HG02884 (cell line): ENCODE results near the gene SIL1.
"Not testable (repeated sequence)": the region's sequence is repeated elsewhere in the genome, so short reads cannot be mapped to it uniquely, and the experiment has no call there.

ENCODE experiments used
- ATAC-seq: cut with Tn5 transposase; IDR thresholded peaks from one replicate; pipeline ENCODE4 v1.9.1; 2021; ENCODE audit warnings: mild to moderate bottlenecking, moderate library complexity; ENCODE audit not compliant: unreplicated experiment

Gene SIL1

DNA sequence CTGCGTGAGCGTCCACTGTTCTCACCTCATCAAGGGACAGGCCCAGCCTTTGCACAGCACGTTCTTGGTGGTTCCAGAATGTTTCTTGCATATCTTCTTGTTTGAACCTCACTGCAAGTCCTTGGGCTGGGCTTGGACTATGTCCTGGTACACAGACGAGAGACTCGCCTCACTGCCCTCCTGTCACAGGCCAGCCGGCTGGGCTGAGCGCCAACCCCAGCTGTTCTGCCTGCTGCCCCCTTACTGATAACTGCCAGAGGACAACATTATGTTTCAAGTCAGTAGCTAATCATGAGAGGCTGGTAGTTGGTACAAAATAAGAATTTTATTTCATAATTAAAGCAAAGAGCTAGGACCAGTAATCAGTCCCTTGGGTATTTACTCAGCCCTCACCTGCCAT is 270.2 kb downstream of the SIL1 start:
- no peak for ATAC-seq

DNA sequence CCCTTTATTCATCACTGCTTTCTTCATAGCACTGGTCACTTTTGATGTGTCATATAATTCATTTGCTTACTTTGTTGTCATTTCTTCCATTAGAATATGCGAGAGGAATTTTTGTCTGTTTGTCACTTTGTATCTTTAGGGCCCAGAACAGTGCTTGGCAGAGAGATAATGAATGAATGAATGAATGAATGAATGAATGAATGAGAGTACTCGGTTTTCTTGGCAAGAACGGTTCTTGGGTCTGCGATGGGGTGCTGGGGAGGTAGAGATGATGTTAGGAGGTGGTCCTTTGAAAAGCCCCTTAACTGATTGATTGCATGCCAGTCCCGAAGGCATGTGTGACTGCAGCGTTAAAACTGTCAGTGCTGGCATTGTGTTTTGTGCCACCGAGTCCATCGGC is 270.6 kb downstream of the SIL1 start:
- no peak for ATAC-seq

DNA sequence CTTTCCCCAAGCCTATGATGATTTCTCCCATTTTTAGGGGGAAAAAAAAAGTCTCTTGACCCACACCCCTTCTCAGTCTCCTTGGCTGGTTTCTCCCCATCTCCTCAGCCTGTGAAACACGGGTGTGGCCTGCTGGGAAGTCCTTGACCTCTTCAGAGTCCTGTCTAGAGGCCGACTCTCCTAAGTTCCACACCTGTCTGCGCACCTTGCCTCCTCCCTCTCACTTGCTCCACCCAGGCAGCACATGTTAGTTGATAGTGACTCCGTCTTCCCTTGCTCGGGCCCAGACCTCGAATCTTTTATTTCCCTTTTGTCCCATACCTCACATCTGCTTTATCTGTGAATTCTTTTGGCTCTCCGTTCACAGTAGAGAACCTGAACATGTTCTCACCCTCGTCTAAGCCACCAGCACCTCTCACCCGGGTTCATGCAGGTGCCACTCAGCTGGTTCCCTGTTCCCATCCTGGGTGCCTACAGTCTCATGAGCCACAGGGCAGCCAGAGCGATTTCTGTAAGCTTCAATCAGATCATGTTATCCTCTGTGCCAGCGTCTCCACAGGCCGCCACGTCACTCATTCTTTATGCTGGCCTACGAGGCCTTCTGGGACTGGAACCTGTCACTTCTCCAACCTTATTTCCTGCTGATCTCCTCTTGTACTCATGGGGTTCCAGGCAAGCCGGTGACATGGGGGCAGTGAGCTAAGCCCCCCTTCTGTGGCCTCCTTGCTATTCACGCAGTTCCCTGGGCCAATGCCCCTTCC is 271.3 kb downstream of the SIL1 start:
- no peak for ATAC-seq

DNA sequence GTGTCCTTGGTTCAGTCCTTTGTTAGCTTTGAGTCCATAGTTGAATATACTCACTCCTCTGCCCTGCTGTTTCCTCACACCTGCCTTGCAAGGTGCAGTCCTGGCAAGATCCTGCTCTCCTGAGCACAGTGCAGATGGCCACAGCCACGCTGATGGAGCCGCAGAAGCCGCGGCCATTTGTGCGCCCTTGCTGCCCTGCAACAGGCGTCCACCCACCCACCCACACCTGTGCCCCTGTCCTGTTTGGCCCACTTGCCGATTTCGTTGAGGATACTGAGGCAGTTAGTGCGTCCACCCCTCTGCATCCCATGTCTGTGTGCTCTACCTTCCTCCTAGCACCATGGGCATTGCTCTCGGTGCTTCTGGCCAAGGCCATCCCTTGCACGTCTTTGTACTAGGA is 271.9 kb downstream of the SIL1 start:
- ATAC-seq: no peak

- ATAC-seq: no peak
These were observed 273.0 kb downstream of the SIL1 start for GRCh38 chr5:138925090-138925635.

GRCh38 chr5:138922494-138922893 is 275.7 kb downstream of the SIL1 start:
- ATAC-seq: no peak

DNA sequence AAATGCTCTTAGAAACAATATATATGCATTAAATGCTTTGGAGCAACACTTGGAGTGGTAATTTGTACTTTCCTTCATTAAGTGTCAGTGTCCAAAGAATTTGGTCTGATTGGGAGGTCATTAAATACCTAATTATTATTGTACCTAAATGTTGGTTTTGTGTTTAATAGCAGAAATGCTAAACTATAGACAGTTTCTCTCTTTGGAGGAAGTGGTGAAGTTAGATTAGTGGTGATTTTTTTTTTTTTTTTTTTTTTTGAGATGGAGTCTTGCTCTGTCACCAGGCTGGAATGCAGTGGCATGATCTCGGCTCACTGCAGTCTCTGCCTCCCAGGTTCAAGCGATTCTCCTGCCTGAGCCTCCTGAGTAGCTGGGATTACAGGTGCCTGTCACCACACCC is 276.8 kb downstream of the SIL1 start:
- not testable (repeated sequence) for ATAC-seq

DNA sequence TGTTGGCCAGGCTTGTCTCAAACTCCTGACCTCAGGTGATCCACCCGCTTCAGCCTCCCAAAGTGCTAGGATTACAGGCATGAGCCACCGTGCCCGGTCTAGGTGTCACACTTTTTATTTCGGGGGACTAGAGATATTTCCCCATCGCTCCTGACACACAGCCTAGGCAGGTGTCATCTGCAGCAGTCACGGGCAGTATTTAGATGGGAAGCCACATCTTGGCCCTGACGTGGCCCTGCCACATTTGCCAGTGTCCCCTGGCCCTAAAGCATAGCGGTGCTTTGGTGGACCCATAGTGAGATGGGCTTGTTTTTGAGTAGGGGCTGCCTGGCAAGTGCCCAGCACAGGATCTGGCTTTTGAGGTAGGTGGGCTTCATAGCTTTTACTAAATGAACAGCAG is 278.0 kb downstream of the SIL1 start:
- ATAC-seq: no peak

DNA sequence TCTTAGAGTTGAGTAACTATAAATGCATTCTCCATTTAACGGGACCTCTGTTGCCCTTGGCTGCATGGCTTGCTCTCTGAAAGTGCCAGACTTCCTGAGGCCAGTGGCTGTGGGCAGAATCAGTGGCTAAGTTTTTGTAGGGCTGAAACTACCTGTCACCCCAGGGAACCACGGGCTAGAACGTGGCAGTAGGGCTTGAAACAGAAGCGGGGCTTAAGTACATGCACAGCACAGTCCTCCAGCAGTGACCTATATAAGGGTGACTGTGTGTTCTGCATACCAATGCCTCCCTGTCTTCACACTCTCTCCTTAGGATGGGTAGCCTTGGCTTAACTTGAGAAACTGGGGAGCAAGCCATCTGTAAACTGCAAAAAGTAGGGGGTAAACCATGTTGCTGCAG is 279.5 kb downstream of the SIL1 start:
- no peak for ATAC-seq

DNA sequence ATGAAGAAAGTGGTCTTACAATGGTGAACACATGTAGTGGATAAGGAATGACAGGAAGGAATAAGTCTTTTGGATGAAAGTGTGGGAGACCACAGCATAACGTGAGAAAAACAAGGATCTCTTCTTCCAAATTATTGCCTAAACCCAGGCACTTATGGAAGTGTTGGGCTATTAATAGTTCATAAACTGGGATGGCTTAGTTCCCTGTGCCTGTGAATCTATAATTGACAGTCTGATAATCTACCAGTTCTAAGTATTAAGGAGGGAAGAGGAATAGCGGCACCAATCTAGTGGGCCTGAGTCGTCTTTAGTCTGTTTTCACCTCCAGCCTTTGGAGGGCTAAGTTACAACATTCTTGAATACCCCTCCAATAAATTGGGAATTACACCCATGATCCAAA is 283.8 kb downstream of the SIL1 start:
- no peak for ATAC-seq

GRCh38 chr5:138913773-138914172 is 284.4 kb downstream of the SIL1 start:
- ATAC-seq: no peak

GRCh38 chr5:138912093-138912492 is 286.1 kb downstream of the SIL1 start:
- no peak for ATAC-seq

DNA sequence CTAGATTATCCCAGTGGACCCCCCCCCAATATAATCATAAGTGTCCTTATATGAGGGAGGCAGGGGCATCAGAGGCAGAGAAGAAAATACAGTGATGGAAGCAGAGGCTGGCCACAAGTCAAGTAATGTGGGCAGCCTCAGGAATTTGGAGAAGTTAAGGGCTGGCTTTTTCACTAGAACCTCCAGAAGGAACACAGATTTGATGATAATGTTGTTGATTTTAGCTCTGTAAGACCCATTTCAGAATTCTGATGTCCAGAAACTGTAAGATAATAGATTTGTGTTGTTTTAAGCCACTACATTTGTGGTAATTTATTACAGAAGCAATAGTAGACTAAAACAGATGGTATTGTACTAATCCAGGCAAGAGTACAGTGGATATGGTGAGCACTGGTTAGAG is 286.7 kb downstream of the SIL1 start:
- no peak for ATAC-seq

DNA sequence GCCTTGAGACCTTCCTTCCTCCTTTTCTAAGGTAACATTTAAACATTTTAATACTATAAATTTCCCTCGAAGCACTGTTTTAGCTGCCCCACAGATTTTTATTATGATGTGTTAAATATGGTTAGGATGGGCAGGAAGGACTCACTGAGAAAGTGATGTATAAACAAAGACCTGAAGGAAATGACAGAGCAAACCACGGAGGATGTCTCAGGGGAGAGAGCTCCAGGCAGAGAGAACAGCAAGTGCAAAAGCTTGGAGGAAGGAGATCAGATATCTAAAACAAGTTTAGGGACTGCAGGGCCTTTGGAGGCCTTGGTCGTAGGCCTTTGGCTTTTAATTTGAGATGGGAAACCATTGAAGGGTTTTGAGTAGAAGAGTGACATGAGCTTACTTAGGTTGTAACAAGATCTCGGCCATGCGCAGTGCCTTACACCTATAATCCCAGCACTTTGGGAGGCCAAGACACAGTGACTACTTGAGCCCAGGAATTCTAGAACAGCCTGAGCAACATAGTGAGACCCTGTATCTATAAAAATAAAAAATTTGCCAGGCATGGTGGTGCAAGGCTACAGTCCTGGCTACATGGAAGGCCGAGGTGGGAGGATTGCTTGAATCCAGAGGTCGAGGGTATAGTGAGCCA is 287.5 kb downstream of the SIL1 start:
- no peak for ATAC-seq

- ATAC-seq: no peak
These were observed 288.4 kb downstream of the SIL1 start for GRCh38 chr5:138909734-138910133.

DNA sequence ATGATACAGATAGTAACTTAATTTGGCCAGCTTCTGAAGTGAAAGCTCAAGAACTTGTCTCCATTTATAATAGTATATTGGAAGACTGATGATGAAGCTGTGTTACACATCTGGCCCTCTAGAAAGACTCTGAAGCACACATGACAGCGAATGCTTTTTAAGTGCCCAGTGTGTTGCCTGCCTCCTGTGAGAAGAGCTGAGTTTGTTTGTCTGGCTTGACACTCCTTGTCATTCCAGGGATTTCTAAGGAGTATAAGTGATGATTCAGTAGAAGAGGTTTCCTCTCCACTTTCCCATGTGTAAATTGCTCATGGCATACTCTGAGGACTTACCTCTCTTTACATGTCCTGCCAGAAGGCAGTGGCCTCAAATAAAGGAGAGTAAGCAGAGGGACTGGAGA is 292.6 kb downstream of the SIL1 start:
- no peak for ATAC-seq

GRCh38 chr5:138903130-138903775 is 294.9 kb downstream of the SIL1 start:
- ATAC-seq: no peak

DNA sequence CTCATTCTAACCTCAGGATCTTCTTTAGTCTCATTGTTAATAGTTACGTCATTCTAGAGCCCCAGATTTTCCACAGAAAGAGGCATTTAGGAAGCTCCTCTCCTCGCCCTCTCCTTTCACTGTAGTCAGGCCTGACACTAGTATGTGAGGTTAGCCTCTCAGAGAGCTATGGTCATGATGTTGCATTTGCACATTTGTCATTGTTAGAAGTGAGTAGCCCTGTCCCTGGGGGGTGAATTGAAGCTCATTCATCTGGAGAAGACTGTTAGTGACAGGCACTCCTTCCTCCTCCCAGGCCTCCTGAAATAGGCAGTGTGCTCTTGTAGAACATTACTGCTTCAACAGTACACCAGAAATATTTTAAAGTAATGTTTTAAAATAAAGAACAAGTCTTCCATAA is 296.5 kb downstream of the SIL1 start:
- no peak for ATAC-seq

DNA sequence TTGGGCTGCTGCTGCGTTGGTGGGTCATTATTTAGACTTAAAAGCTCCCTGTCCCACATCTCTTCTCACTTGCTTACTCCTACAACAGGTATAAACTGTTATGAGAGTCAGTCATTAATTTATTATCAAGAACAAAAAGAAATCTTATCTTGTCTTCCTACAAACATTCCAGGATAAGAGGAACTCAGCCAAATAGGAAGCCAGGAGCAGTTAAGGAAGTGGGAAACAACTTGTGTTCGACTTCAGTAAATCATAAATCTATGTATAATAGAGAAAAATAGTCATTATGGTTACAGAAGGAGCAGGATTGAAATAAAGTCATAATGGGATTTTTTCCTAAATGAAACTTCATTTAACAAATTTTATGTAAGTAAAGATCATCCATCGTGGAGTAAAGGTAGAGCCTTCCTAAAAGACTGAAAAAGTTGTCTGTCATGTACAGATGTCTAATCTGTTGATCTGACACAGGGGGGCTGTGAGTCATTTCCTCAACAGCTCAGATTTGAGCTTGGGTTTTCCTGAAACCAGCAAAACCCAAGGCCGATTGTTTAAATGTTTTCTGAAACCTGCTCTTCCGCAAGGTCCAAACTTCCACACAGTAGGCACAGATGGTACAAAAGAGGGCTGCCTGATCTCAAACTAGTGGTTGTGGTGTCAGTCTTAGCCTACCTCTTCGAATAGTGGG is 297.7 kb downstream of the SIL1 start:
- no peak for ATAC-seq

DNA sequence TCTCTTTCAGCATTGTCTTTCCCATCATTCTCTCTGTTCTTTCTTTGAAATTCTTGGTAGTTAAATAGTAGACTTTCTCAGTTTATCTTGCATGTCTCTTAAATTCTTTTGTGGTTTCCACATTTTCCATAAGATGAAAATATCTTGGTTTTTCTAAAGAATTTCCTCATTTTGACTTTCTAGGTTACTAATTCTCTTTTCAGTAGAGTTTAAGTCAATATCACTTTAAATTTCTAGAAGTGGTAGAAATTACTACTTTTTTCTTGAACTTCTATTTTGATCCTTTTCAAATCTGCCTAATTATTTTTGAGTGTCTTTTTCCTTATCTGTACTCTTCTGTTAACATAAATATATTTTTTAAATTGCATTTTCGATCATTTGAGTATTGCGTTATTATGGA is 299.4 kb downstream of the SIL1 start:
- ATAC-seq: no peak

- no peak for ATAC-seq
These were observed 299.9 kb downstream of the SIL1 start for GRCh38 chr5:138898299-138898698.
